NOMO-1 (cell line): Measurements from ENCODE around the gene PLAC8.
"Not testable (repeated sequence)": the region's sequence is repeated elsewhere in the genome, so short reads cannot be mapped to it uniquely, and the experiment has no call there.

Source experiments
- DNase-seq, 2 experiments: peaks; one replicate each; lab custom pipeline; 2025; ENCODE audit not compliant: unreplicated experiment in 2 of 2; lab: John Stamatoyannopoulos, UW

Gene PLAC8, protein sequence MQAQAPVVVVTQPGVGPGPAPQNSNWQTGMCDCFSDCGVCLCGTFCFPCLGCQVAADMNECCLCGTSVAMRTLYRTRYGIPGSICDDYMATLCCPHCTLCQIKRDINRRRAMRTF

GRCh38 chr4:83114576-83114975, at the start of gene PLAC8:
TSS of gene PLAC8 (minus strand) at chr4:83114729. CDS start at chr4:83107921, 6,808 bp downstream.
- peak; percentile 87 to 95 for DNase-seq

DNA sequence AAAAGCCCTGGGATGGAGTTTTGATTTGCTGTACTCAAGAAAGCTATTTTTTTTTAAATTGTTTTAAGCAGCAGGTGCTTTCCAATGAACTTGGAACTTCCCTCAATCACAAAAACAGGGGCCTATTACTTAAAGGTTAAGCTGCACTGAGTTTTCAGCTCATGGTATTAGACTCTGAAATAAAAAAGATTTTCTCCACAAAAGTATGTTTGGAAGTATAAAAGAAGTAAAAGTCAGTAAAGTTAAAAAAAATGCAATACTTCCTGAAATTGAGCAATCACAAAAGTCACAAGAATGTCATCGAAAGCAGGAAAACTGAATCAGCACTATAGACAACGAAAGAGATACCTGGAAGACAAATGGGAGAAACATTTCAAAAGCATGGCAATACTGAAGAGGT, 38.9 kb upstream of the PLAC8 start:
- DNase-seq = no peak

DNA sequence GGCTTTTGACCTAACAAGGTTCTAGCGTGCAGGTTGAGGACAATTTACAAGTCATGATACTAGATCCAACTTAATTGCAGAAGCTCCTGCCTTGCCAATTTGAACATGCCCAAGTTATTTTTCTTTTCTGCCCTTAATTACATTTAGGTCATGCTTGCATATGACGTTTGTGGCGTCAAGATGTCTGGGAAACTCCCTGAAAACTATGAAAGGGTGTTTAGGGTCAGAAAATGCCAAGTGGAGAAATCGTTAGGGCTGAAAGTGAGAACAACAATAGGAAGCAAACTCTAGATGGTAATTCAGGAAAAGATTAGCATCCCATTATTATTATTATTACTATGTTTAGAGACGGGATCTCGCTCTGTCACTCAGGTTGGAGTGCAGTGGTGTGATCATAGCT, 38.2 kb upstream of the PLAC8 start:
- DNase-seq = no peak

DNA sequence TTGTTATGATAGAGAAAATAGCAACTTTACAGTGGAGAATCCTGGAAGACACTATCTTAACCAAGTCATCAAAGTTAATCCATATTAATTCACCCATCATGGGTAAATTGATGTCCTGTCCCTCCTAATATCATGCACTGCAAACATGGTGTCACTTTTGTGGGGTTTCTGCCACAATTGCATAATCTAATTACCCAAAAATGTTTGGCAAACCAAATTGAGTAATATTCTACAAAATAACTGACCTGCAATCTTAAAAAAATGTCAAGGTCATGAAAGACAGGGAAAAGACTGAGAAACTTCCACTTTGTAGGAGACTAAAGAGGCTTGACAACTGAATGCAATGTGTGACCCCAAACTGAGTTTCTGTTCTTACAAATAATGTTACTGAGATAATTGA, 37.1 kb upstream of the PLAC8 start:
- peak; percentile 39 to 46 for DNase-seq

DNA sequence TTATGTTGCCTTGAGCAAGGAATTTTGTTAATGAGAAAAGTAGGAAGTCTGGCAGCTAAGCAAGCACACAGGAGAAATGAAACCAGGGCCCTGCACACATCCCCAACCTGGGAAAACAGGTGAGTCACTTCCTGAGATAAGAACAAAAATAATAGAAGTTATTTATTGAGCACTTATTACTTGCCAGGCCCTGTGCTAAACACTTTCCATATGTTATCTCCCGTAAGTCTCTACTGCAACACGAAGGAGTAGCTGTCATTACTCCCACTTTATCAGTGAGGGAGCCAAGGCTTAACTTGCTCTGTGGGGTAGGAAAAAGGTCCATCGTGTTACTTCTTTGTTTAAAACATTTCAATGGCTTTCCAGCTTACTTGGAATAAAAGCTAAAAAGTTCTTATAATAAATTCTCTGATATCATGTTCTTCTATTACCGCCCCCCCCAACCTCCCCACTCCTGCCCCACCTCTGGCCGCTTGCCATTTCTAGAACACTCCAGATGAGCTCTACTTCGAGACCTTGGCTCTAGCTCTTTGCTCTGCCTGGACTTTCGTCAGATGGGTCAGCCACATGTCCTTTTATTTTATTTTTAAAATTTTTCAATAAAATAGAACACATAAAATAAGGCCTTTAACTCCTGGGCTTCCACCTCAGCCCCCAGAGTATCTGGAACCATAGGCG, 36.3 kb upstream of the PLAC8 start:
- DNase-seq = no peak

GRCh38 chr4:83149865-83150652, 35.5 kb upstream of the PLAC8 start:
- peak in 1 of 2 experiments; percentile 75 for DNase-seq

GRCh38 chr4:83146841-83147240, 32.3 kb upstream of the PLAC8 start:
- no peak for DNase-seq

- DNase-seq = not testable (repeated sequence)
Measured at GRCh38 chr4:83145776-83146175, 31.2 kb upstream of the PLAC8 start.

- no peak for DNase-seq
Measured at GRCh38 chr4:83139514-83140156, 25.1 kb upstream of the PLAC8 start.

GRCh38 chr4:83138946-83139345, 24.4 kb upstream of the PLAC8 start:
- no peak for DNase-seq

DNA sequence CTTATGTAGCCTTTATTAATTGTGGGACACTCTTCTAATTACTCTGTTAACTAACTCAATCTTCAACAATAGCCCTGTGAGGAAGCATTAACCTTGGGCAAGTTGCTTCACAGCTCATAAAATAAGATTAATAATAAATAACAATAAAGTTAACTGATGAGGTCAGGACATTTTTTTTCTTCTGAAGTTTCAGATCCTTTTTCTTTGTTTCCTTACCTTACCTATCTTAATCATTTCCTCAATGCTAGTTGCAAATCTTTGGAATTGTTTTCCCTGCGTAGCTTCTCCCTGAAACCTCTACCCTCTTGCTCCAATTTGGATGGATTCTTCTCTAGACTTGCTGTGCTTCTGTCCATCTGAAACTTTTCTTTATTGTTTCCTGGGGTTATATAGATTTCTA, 17.5 kb upstream of the PLAC8 start:
- DNase-seq = no peak

- no peak for DNase-seq
Measured at GRCh38 chr4:83129264-83129663, 14.7 kb upstream of the PLAC8 start.

- DNase-seq = peak; percentile 85 to 96
Measured at GRCh38 chr4:83128240-83128929, 13.9 kb upstream of the PLAC8 start.

- peak in 1 of 2 experiments; percentile 34 for DNase-seq
Measured at GRCh38 chr4:83125738-83126141, 11.2 kb upstream of the PLAC8 start.

DNA sequence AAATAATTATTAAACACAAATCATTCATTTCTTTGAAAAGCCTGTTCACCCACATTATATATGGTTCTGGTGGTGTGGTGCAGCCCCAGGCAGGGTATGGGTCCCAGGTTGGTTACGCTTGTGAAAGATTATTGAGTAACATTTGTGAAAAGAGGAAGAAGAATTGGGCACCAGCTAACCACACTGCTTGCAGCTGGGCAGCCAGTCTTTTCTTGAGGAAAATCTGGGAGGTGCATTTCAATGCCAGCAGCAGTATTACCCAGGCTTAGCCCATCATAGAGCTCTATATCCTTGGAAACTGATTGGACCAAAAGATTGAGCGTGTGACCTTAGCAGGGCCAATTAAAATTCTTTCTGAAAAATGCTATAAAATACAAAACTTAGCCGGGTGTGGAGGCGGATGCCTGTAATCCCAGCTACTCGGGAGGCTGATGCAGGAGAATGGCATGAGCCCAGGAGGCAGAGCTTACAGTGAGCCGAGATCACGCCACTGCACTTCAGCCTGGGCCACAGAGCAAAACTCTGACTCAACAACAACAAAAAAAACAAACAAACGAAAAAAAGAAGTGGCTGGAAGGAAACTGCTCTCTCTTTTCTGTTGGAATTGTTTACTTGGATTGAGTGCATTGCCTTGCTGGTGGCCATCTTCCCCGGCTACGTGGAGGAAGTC, 9.7 kb upstream of the PLAC8 start:
- peak; percentile 67 to 95 for DNase-seq

GRCh38 chr4:83121246-83121645, 6.7 kb upstream of the PLAC8 start:
- DNase-seq = no peak

GRCh38 chr4:83118869-83119268, 4.3 kb upstream of the PLAC8 start:
- no peak for DNase-seq

DNA sequence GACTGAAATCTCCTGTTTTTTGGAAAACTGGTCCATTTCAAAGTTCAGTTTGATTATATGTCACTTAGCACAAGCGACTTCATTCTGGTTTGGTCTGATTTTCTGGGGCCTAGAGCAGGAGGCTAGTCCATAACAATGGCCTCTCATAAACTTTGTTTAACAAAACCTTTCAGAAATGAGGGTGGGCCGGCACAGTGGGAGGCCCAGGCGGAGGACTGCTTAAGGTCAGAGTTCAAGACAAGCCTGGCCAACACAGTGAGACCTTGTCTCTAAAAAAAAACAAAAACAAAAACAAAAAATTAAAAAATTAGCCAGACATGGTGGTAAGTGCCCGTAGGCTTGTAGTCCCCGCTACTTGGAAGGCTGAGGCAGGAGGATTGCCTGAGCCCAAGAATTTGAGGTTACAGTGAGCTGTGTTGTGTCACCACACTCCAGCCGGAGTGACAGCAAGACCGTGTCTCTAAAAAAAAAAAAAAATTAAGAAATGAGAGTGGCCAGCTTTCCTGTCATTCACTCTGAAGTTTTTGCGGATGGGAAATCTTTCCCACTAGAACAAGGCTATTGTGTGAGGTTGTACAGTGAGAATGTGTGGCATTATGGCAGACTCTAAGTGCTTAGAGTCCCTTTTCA, 1.2 kb upstream of the PLAC8 start:
- peak in 1 of 2 experiments; percentile 31 for DNase-seq

DNA sequence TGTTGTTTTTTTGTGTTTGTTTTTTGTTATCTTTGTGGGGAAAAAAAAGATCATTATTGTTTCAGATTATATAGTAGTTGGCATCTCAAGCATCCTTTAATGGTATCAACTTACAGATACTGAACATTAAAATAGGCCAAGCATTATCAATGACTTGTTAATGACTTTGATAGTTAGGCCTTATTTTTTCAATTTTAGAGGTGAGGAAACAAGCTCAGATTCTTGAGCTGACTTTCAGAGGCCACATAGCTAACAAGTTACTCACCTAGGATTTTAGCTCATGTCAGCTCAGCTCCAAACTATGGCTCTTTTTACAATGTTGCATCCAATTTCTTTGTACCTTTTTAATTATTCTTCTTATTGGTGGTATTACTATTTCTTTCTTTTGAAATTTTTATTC, 471 bp upstream of the PLAC8 start:
- DNase-seq = no peak

- peak; percentile 37 to 43 for DNase-seq
Measured at GRCh38 chr4:83113429-83113786, 1.1 kb downstream of the PLAC8 start.
